A673 (cell line): ENCODE results near the gene DHX15.

Experiments
- CTCF ChIP-seq: fragments of 300-800, 200-600 bp; sonication (generic); conservative IDR thresholded peaks from 2 replicates; pipeline ENCODE4 v1.5.1; 2017; ENCODE audit warnings: low read depth, mild to moderate bottlenecking, antibody characterized with exemption, low read length, moderate library complexity, mixed read lengths
- EZH2 ChIP-seq: fragments of 200-600 bp; sonication (generic); IDR thresholded peaks from 2 replicates; pipeline ENCODE4 v1.6.1; 2017; ENCODE audit warnings: borderline replicate concordance, low read depth, mild to moderate bottlenecking, mixed read lengths, antibody characterized with exemption, low read length; ENCODE audit not compliant: poor library complexity, severe bottlenecking

- TF ChIP-seq CTCF (no peak), EZH2 (no peak)
Measured at GRCh38 chr4:24513718-24514117, 70.6 kb downstream of the DHX15 start.
